OCI-LY3 (cell line): ENCODE results near the gene RNF123.
A peak's percentile ranks its signal among the peaks of the same experiment; 100 is the strongest.

Experiments
- H2AFZ ChIP-seq: fragments of 200-600, 300-600 bp; shearing (Covaris generic); 2 replicates; pipeline ENCODE4 v1.6.0; 2014; ENCODE audit warnings: antibody characterized with exemption, low read depth, low read length
- H3K27ac ChIP-seq: fragments of 200-600, 300-600 bp; sonication (generic); 2 replicates; pipeline ENCODE4 v1.5.1; 2014; ENCODE audit warnings: mild to moderate bottlenecking, low read length, moderate library complexity, mixed read lengths
- H3K27me3 ChIP-seq: fragments of 200-600, 300-600 bp; sonication (generic); 2 replicates; pipeline ENCODE4 v1.6.1; 2014; ENCODE audit warnings: low read depth, low read length, mixed read lengths
- H3K36me3 ChIP-seq: fragments of 200-600, 300-600 bp; sonication (generic); replicated peaks from 2 replicates; pipeline ENCODE3; 2014; ENCODE audit warnings: low read depth, low read length, mixed read lengths
- H3K4me1 ChIP-seq: fragments of 300-600, 200-600 bp; sonication (generic); 2 replicates; pipeline ENCODE4 v1.6.1; 2014; ENCODE audit warnings: low read length, mixed read lengths
- H3K4me2 ChIP-seq: fragments of 200-600, 300-600 bp; sonication (generic); 2 replicates; pipeline ENCODE4 v1.6.1; 2014; ENCODE audit warnings: low read length, mixed read lengths
- H3K4me3 ChIP-seq: fragments of 300-600, 200-600 bp; sonication (generic); 2 replicates; pipeline ENCODE4 v1.5.1; 2014; ENCODE audit warnings: antibody characterized with exemption, mild to moderate bottlenecking, low read length, moderate library complexity
- H3K79me2 ChIP-seq: fragments of 300-600, 200-600 bp; shearing (Covaris generic); 2 replicates; pipeline ENCODE4 v1.6.1; 2014; ENCODE audit warnings: mild to moderate bottlenecking, low read length, mixed read lengths
- H3K9ac ChIP-seq: fragments of 300-600, 200-600 bp; shearing (Covaris generic); 2 replicates; pipeline ENCODE4 v1.6.0; 2014; ENCODE audit warnings: mild to moderate bottlenecking, low read length, moderate library complexity
- H3K9me3 ChIP-seq: fragments of 200-600, 300-600 bp; shearing (Covaris generic); 2 replicates; pipeline ENCODE4 v1.6.1; 2014; ENCODE audit warnings: low read length, mixed read lengths; ENCODE audit not compliant: insufficient read depth
- H4K20me1 ChIP-seq: fragments of 200-600, 300-600 bp; sonication (generic); 2 replicates; pipeline ENCODE4 v1.6.1; 2016; ENCODE audit warnings: low read length, mixed read lengths; ENCODE audit not compliant: insufficient read depth
- CTCF ChIP-seq: fragments of 200-600, 300-600 bp; sonication (generic); IDR thresholded peaks from 2 replicates; pipeline ENCODE4 v1.5.1; 2014; ENCODE audit warnings: antibody characterized with exemption, low read length, low read depth
- EZH2phosphoT487 ChIP-seq: fragments of 200-600 bp; shearing (Covaris generic); IDR thresholded peaks from 2 replicates; pipeline ENCODE4 v1.6.1; 2018; ENCODE audit warnings: antibody characterized with exemption, mixed run types, low read depth

The RNF123 gene

GRCh38 chr3:49719214-49719884 lies 30.0 kb downstream of the RNF123 start, which contains the start of gene AMIGO3:
Gene AMIGO3 (minus strand): TSS chr3:49719684. CDS start chr3:49719465, 219 bp downstream.
- Histone ChIP-seq H3K9ac (no peak within 1 kb of the TSS), H4K20me1 (no peaks in the 10 kb centered on the region), H3K4me3 (no peak within 1 kb of the TSS), H2AFZ (no peak within 1 kb of the TSS), H3K27ac (no peak within 1 kb of the TSS), H3K27me3 (no peaks in the 10 kb centered on the region), H3K9me3 (no peaks in the 10 kb centered on the region), H3K4me2 (no peak within 1 kb of the TSS), H3K4me1 (peaks cover 10% of the 10 kb centered on the region), H3K36me3 (peaks cover 53% of the 10 kb centered on the region), H3K79me2 (peaks cover 25% of the 10 kb centered on the region)
- TF ChIP-seq EZH2phosphoT487 = no peak
- TF ChIP-seq CTCF = no peak

GRCh38 chr3:49720855-49721595 lies 31.7 kb downstream of the RNF123 start:
- H3K27me3 ChIP-seq = no peaks in the 10 kb centered on the region
- no peak overlapping the region for H3K4me2 ChIP-seq
- H4K20me1 ChIP-seq = no peaks in the 10 kb centered on the region
- no peak overlapping the region for H3K9ac ChIP-seq
- H3K9me3 ChIP-seq = no peaks in the 10 kb centered on the region
- H3K27ac ChIP-seq = no peak overlapping the region
- H2AFZ ChIP-seq = no peak overlapping the region
- no peak for TF ChIP-seq CTCF
- TF ChIP-seq EZH2phosphoT487 = no peak
- H3K4me1 ChIP-seq = peaks cover 17% of the 10 kb centered on the region
- no peak overlapping the region for H3K4me3 ChIP-seq
- peaks cover 25% of the 10 kb centered on the region for H3K79me2 ChIP-seq
- peaks cover 54% of the 10 kb centered on the region for H3K36me3 ChIP-seq

- H3K9me3 ChIP-seq = no peaks in the 10 kb centered on the region
- peaks cover 25% of the 10 kb centered on the region for H3K79me2 ChIP-seq
- H3K27me3 ChIP-seq = no peaks in the 10 kb centered on the region
- TF ChIP-seq EZH2phosphoT487 = no peak
- no peak for TF ChIP-seq CTCF
- H3K4me2 ChIP-seq = no peak overlapping the region
- peaks cover 17% of the 10 kb centered on the region for H3K4me1 ChIP-seq
- no peak overlapping the region for H3K27ac ChIP-seq
- no peak overlapping the region for H2AFZ ChIP-seq
- H3K9ac ChIP-seq = no peak overlapping the region
- no peak overlapping the region for H3K4me3 ChIP-seq
- H3K36me3 ChIP-seq = peaks cover 49% of the 10 kb centered on the region
- H4K20me1 ChIP-seq = no peaks in the 10 kb centered on the region
Observed at GRCh38 chr3:49721596-49721895, 32.2 kb downstream of the RNF123 start.

- Histone ChIP-seq H3K9me3 (no peaks in the 10 kb centered on the region), H3K9ac (peak overlapping the region; percentile 98), H3K36me3 (peaks cover 48% of the 10 kb centered on the region), H4K20me1 (no peaks in the 10 kb centered on the region), H3K4me2 (peak overlapping the region; percentile 93), H3K4me3 (peak overlapping the region; percentile 93), H2AFZ (no peak overlapping the region), H3K79me2 (peaks cover 25% of the 10 kb centered on the region), H3K4me1 (peaks cover 17% of the 10 kb centered on the region), H3K27me3 (no peaks in the 10 kb centered on the region), H3K27ac (peak overlapping the region; percentile 78; the same call in 1 of the 2 replicates)
- no peak for TF ChIP-seq CTCF
- no peak for TF ChIP-seq EZH2phosphoT487
Observed at GRCh38 chr3:49721896-49722781, 32.8 kb downstream of the RNF123 start.
